ENCODE data around the gene PRKN. TPM values are rescaled to one million over a fixed set of nuclear protein-coding genes. Genes with fewer than 3 reads are reported as not detected.
"Not testable (repeated sequence)": the region's sequence is repeated elsewhere in the genome, so short reads cannot be mapped to it uniquely, and the experiment has no call there.

PRKN gene
- total and polyA plus RNA-seq, 9 of the 15 experiments (the other 6 are each of a cell fraction or from before 2014, with no cell fraction given) = 0.03 to 0.96 (median 0.15) TPM; not detected in 2

DNA sequence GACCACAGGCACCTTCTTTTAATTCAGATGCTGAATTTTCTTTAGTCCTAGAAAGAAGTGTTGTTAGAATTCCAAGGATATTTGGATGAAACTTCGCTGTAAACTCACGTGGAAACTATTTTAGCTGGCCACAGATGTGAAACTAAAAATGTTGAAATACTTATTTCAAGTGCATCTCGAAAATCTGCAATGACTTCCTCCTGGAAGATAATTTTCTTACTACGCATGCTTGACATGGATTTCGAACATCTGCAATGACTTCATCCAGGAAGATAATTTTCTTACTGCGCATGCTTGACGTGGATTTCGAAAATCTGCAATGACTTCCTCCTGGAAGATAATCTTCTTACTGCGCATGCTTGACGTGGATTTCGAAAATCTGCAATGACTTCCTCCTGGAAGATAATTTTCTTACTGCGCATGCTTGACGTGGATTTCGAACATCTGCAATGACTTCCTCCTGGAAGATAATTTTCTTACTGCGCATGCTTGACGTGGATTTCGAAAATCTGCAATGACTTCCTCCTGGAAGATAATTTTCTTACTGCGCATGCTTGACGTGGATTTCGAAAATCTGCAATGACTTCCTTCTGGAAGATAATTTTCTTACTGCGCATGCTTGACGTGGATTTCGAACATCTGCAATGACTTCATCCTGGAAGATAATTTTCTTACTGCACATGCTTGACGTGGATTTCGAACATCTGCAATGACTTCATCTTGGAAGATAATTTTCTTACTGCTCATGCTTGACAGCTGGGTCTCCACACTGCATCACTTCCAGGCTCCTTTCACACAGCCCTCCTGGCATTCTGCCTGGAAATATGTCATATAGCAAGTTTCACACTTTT, 336.4 kb downstream of the PRKN start:
- H3K9ac ChIP-seq (ENCODE audit: insufficient read depth in 1 of 2, low read depth in 2 of 2, low read length in 2 of 2); FAIRE-seq; BruUV-seq (replicated peaks); intact Hi-C loops (cut with micrococcal nuclease); H4K20me1 ChIP-seq (replicated peaks; ENCODE audit: control insufficient read depth, insufficient read depth, low read length); H3K79me2 ChIP-seq (ENCODE audit: control insufficient read depth, insufficient read depth, low read length); H3K4me3 ChIP-seq; ATAC-seq; in situ Hi-C loops (cut with MboI); H3K36me3 ChIP-seq (ENCODE audit: control insufficient read depth, insufficient read depth, low read length); H3K9me1 ChIP-seq (ENCODE audit: control insufficient read depth, insufficient read depth, low read length); H3K4me1 ChIP-seq (replicated peaks in 1 of 2; ENCODE audit: control insufficient read depth in 2 of 2, insufficient read depth in 2 of 2, low read length in 2 of 2); H3K27ac ChIP-seq (ENCODE audit: extremely low read depth, low read depth, low read length); H3K27me3 ChIP-seq (ENCODE audit: control insufficient read depth in 2 of 2, insufficient read depth in 2 of 2, low read length in 2 of 2); H3K9me3 ChIP-seq (replicated peaks; ENCODE audit: control insufficient read depth, insufficient read depth, low read depth, low read length); POLR2A ChIA-PET; CTCF ChIA-PET (ENCODE audit: low intra/inter-chr PET ratio); TF ChIP-seq CEBPG (CRISPR knock-in tag; IDR thresholded peaks at IDR 0.05): not testable (repeated sequence)
- peak overlapping the region; percentile 14; the same call in 1 of the 2 replicates for H3K4me2 ChIP-seq (ENCODE audit: insufficient read depth, low read length)
- WGBS (ENCODE audit: insufficient coverage, low coverage, missing lambda C conversion rate) = 7% methylated on average over 25 of the region's 25 CpGs
- peak; percentile 51 for TF ChIP-seq GABPA (tag; conservative IDR thresholded peaks at IDR 0.05; ENCODE audit: low read depth)
- TF ChIP-seq NRF1 (conservative IDR thresholded peaks at IDR 0.05 in 1 of 2, IDR thresholded peaks at IDR 0.05 in 1 of 2) = peak; percentile 84 to 86
- TF ChIP-seq CEBPG (tag; conservative IDR thresholded peaks at IDR 0.05 in 1 of 2, IDR thresholded peaks at IDR 0.05 in 1 of 2) = peak in 1 of 2 experiments; percentile 36; a peak in 1 of 4 replicates
- DNase-seq (ENCODE audit: extremely low read depth in 1 of 4, low spot score in 3 of 4) = peak in 3 of 4 experiments; percentile 19 to 28 (median 20)
- H2AFZ ChIP-seq (ENCODE audit: low read depth, low read length) = peak overlapping the region; percentile 70
